ENCODE measurements around the gene SMIM38.

Gene SMIM38

DNA sequence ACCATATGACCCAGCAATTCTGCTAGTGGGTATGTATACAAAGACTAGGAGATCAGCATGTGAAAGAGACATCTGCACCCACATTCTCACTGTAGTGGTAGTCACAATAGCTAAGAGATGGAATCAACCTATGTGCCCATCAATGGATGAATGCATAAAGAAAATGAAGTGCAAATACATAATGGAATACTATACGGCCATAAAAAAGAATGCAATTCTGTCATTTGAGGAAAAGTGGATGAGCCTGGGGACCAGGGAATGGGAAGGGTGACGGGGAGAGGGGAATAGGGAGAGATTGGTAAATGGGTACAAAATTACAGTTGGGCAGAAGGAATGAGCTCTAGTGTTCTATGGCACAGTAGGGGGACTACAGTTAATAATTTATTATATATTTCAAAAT lies 26.7 kb upstream of the SMIM38 start:
- H3K4me3 ChIP-seq (ENCODE audit: low read depth in 1 of 2, low read length in 2 of 2), result no peak overlapping the region
- no peaks in the 10 kb centered on the region for H3K9me3 ChIP-seq (ENCODE audit: insufficient read depth, low read length, severe bottlenecking)
- no peaks in the 10 kb centered on the region for H3K27me3 ChIP-seq (ENCODE audit: insufficient read depth, low read length, poor library complexity)
- no peaks in the 10 kb centered on the region for H3K36me3 ChIP-seq (ENCODE audit: insufficient read depth, low read length)
- H3K79me2 ChIP-seq (ENCODE audit: insufficient read depth, low read length), result no peaks in the 10 kb centered on the region
- DNase-seq (no peak), ATAC-seq (ENCODE audit: insufficient read depth, low read depth) (no peak)
- TF ChIP-seq EZH2 (IDR thresholded peaks at IDR 0.05; ENCODE audit: borderline replicate concordance, low read depth, low read length, severe bottlenecking), result no peak
- TF ChIP-seq, protein P1, sequence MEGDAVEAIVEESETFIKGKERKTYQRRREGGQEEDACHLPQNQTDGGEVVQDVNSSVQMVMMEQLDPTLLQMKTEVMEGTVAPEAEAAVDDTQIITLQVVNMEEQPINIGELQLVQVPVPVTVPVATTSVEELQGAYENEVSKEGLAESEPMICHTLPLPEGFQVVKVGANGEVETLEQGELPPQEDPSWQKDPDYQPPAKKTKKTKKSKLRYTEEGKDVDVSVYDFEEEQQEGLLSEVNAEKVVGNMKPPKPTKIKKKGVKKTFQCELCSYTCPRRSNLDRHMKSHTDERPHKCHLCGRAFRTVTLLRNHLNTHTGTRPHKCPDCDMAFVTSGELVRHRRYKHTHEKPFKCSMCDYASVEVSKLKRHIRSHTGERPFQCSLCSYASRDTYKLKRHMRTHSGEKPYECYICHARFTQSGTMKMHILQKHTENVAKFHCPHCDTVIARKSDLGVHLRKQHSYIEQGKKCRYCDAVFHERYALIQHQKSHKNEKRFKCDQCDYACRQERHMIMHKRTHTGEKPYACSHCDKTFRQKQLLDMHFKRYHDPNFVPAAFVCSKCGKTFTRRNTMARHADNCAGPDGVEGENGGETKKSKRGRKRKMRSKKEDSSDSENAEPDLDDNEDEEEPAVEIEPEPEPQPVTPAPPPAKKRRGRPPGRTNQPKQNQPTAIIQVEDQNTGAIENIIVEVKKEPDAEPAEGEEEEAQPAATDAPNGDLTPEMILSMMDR (IDR thresholded peaks at IDR 0.05; ENCODE audit: borderline replicate concordance, extremely low read depth, low read length, poor library complexity, severe bottlenecking), result no peak
- no peak overlapping the region for H3K9ac ChIP-seq (ENCODE audit: low read depth, low read length)
- no peak overlapping the region for H2AFZ ChIP-seq (ENCODE audit: low read depth, low read length)
- H4K20me1 ChIP-seq (ENCODE audit: insufficient read depth, low read length), result no peaks in the 10 kb centered on the region
- H3K4me1 ChIP-seq (ENCODE audit: insufficient read depth, low read length), result no peaks in the 10 kb centered on the region
- no peak overlapping the region for H3K27ac ChIP-seq (ENCODE audit: low read length)
- no peak overlapping the region for H3K4me2 ChIP-seq (ENCODE audit: insufficient read depth, low read length)

DNA sequence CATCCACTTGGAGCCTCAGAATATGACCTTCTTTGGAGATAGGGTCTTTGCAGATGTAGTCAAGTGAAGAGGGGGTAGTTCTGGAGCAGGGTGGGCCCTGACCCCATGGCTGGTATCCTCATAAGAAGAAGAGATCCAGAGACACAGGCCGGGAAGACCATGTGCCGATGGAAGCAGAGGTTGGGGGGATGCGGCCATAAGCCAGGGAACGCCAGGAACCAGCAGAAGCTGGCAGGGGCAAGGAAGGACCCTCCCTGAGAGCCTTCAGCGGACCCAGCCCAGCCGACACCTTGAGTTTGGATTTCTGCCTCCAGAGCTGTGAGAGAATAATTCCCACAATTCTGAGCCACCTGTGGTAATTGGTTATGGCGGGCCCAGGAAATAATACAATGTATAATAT lies 26.1 kb upstream of the SMIM38 start:
- H2AFZ ChIP-seq (ENCODE audit: low read depth, low read length), result no peak overlapping the region

DNA sequence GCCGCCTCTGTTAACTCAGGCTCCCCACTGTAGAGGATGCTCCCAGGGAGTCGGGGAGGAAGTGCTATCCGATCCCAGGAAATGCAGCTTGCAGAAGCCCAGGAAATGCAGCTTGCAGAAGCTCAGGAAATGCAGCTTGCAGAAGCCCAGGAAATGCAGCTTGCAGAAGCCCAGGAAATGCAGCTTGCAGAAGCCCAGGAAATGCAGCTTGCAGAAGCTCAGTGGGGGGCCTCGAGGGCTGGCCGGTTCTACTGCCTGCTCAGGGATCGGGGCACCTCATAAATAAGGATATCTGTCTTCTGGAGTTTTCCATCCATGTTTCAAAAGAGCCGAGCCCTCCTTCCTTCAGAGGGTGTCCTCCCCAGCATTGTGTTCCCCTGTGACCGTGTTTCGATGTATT lies 25.1 kb upstream of the SMIM38 start:
- Histone ChIP-seq H3K4me2 (ENCODE audit: insufficient read depth, low read length) (no peak overlapping the region), H3K9ac (ENCODE audit: low read depth, low read length) (no peak overlapping the region), H3K9me3 (ENCODE audit: insufficient read depth, low read length, severe bottlenecking) (no peaks in the 10 kb centered on the region), H2AFZ (ENCODE audit: low read depth, low read length) (no peak overlapping the region), H3K79me2 (ENCODE audit: insufficient read depth, low read length) (no peaks in the 10 kb centered on the region), H3K36me3 (ENCODE audit: insufficient read depth, low read length) (no peaks in the 10 kb centered on the region), H4K20me1 (ENCODE audit: insufficient read depth, low read length) (no peaks in the 10 kb centered on the region), H3K27ac (ENCODE audit: low read length) (no peak overlapping the region), H3K4me3 (ENCODE audit: low read depth in 1 of 2, low read length in 2 of 2) (no peak overlapping the region), H3K27me3 (ENCODE audit: insufficient read depth, low read length, poor library complexity) (no peaks in the 10 kb centered on the region), H3K4me1 (ENCODE audit: insufficient read depth, low read length) (no peaks in the 10 kb centered on the region)
- no peak for TF ChIP-seq EZH2 (IDR thresholded peaks at IDR 0.05; ENCODE audit: borderline replicate concordance, low read depth, low read length, severe bottlenecking)
- TF ChIP-seq, protein P1 (IDR thresholded peaks at IDR 0.05; ENCODE audit: borderline replicate concordance, extremely low read depth, low read length, poor library complexity, severe bottlenecking), result no peak
- ATAC-seq (ENCODE audit: insufficient read depth, low read depth), result no peak
- no peak for DNase-seq

More for the DNA sequence above, 26.1 kb upstream of the SMIM38 start:
- no peak for DNase-seq
- Histone ChIP-seq H3K27me3 (ENCODE audit: insufficient read depth, low read length, poor library complexity) (no peaks in the 10 kb centered on the region), H3K4me1 (ENCODE audit: insufficient read depth, low read length) (no peaks in the 10 kb centered on the region), H3K27ac (ENCODE audit: low read length) (no peak overlapping the region), H4K20me1 (ENCODE audit: insufficient read depth, low read length) (no peaks in the 10 kb centered on the region), H3K9ac (ENCODE audit: low read depth, low read length) (no peak overlapping the region), H3K4me3 (ENCODE audit: low read depth in 1 of 2, low read length in 2 of 2) (no peak overlapping the region), H3K36me3 (ENCODE audit: insufficient read depth, low read length) (no peaks in the 10 kb centered on the region), H3K9me3 (ENCODE audit: insufficient read depth, low read length, severe bottlenecking) (no peaks in the 10 kb centered on the region), H3K79me2 (ENCODE audit: insufficient read depth, low read length) (no peaks in the 10 kb centered on the region), H3K4me2 (ENCODE audit: insufficient read depth, low read length) (no peak overlapping the region)
- ATAC-seq (ENCODE audit: insufficient read depth, low read depth), result no peak
- TF ChIP-seq EZH2 (IDR thresholded peaks at IDR 0.05; ENCODE audit: borderline replicate concordance, low read depth, low read length, severe bottlenecking), result no peak
- TF ChIP-seq, protein P1 (IDR thresholded peaks at IDR 0.05; ENCODE audit: borderline replicate concordance, extremely low read depth, low read length, poor library complexity, severe bottlenecking), result no peak

DNA sequence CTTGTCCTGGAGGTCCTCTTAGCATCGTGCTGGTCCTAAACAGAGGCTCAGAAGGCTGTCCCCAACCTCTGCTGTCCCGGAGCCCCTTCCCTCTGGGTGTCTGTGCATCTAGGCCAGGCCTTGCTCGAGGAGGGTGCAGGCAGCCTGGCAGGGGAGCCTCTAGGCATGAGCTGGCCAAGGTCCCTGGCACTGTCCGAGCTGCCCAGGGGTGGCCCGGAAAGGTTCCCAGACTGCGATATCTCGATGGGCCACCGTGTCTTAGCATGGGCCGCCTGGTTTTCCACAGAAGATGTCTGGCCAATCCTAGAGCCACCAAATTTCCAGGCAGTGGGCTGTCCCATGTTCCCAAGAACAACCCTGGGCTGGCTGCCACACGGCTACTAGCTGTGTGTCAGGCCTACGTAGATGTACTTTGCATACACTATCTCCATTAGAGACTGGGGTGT lies 24.6 kb upstream of the SMIM38 start:
- Histone ChIP-seq H3K4me2 (ENCODE audit: insufficient read depth, low read length) (no peak overlapping the region), H3K79me2 (ENCODE audit: insufficient read depth, low read length) (no peaks in the 10 kb centered on the region), H3K4me3 (ENCODE audit: low read depth in 1 of 2, low read length in 2 of 2) (no peak overlapping the region), H4K20me1 (ENCODE audit: insufficient read depth, low read length) (no peaks in the 10 kb centered on the region), H2AFZ (ENCODE audit: low read depth, low read length) (no peak overlapping the region), H3K27me3 (ENCODE audit: insufficient read depth, low read length, poor library complexity) (no peaks in the 10 kb centered on the region), H3K4me1 (ENCODE audit: insufficient read depth, low read length) (no peaks in the 10 kb centered on the region), H3K9ac (ENCODE audit: low read depth, low read length) (no peak overlapping the region), H3K36me3 (ENCODE audit: insufficient read depth, low read length) (no peaks in the 10 kb centered on the region), H3K27ac (ENCODE audit: low read length) (no peak overlapping the region), H3K9me3 (ENCODE audit: insufficient read depth, low read length, severe bottlenecking) (no peaks in the 10 kb centered on the region)
- DNase-seq (no peak), ATAC-seq (ENCODE audit: insufficient read depth, low read depth) (no peak)
- TF ChIP-seq, protein P1 (IDR thresholded peaks at IDR 0.05; ENCODE audit: borderline replicate concordance, extremely low read depth, low read length, poor library complexity, severe bottlenecking), result no peak
- TF ChIP-seq EZH2 (IDR thresholded peaks at IDR 0.05; ENCODE audit: borderline replicate concordance, low read depth, low read length, severe bottlenecking), result no peak

All from DND-41 (cell line).